ENCODE data around the gene MED27.

- TF ChIP-seq CTCF (IDR thresholded peaks at IDR 0.05) (no peak), POLR2AphosphoS5 (IDR thresholded peaks at IDR 0.05) (no peak), POLR2A (IDR thresholded peaks at IDR 0.05) (no peak)
These were observed 67.8 kb downstream of the MED27 start for GRCh38 chr9:132011896-132012295.
